ENCODE results near the gene PROSER3.
"Not testable (repeated sequence)": the region's sequence is repeated elsewhere in the genome, so short reads cannot be mapped to it uniquely, and the experiment has no call there.

DNA sequence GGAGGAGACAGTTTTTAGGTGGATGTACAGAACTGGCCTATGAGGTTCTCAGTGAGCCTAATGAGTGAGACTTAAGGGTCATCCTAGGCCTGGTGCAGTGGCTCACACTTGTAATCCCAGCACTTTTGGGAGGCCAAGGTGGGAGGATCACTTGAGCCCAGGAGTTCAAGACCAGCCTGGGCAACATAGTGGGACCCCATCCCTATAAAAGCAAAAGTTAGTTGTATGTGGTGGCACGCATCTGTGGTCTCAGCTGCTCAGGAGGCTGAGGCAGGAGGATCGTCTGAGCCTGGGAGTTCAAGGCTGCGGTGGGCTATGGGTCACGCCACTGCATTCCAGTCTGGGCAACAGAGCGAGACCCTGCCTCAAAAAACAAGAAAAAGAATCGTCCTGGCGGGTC, 33.8 kb upstream of the PROSER3 start:
- not testable (repeated sequence) for TF ChIP-seq CTCF (IDR thresholded peaks at IDR 0.05; ENCODE audit: poor library complexity); EZH2phosphoT487 (IDR thresholded peaks at IDR 0.05; ENCODE audit: low read depth, severe bottlenecking, unreplicated experiment); EZH2 (IDR thresholded peaks at IDR 0.05; ENCODE audit: borderline replicate concordance)
